WI38 (cell line): ENCODE data around the gene GALNS.

ENCODE experiments used
- H3K4me3 ChIP-seq: 2 replicates; pipeline ENCODE4 v1.5.1; 2011; ENCODE audit warnings: low read depth, mild to moderate bottlenecking, control low read depth, low read length
- TF ChIP-seq, protein P1 (sequence below): IDR thresholded peaks from 2 replicates; pipeline ENCODE4 v1.5.1; 2012; ENCODE audit warnings: low read depth, mild to moderate bottlenecking, control low read depth, low read length

GALNS gene

DNA sequence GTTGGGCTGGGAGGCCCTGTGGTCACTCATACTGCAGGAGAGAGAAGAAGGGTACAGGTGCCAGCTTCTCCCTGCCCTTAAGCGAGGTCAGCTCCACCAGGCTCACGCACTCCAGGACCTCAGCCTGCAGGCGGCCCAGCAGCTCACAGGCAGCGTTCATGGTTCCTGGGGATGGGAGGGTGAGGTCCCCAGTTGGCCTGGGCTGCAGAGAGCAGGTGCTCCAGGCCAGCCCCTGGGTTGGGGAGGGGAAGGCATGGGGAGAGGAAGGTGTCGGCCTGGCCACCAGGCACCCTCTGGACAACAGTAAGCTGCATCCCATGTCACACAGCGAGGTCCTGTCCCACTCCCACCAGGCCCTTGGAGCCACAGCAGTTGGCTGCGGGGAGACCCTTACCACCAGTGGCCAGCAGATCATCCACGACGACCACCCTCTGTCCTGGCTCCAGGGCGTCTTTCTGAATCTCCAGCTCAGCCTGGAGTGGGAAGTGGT lies 47.0 kb downstream of the GALNS start:
- no peak overlapping the region for H3K4me3 ChIP-seq
- TF ChIP-seq, protein P1, sequence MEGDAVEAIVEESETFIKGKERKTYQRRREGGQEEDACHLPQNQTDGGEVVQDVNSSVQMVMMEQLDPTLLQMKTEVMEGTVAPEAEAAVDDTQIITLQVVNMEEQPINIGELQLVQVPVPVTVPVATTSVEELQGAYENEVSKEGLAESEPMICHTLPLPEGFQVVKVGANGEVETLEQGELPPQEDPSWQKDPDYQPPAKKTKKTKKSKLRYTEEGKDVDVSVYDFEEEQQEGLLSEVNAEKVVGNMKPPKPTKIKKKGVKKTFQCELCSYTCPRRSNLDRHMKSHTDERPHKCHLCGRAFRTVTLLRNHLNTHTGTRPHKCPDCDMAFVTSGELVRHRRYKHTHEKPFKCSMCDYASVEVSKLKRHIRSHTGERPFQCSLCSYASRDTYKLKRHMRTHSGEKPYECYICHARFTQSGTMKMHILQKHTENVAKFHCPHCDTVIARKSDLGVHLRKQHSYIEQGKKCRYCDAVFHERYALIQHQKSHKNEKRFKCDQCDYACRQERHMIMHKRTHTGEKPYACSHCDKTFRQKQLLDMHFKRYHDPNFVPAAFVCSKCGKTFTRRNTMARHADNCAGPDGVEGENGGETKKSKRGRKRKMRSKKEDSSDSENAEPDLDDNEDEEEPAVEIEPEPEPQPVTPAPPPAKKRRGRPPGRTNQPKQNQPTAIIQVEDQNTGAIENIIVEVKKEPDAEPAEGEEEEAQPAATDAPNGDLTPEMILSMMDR, result no peak

DNA sequence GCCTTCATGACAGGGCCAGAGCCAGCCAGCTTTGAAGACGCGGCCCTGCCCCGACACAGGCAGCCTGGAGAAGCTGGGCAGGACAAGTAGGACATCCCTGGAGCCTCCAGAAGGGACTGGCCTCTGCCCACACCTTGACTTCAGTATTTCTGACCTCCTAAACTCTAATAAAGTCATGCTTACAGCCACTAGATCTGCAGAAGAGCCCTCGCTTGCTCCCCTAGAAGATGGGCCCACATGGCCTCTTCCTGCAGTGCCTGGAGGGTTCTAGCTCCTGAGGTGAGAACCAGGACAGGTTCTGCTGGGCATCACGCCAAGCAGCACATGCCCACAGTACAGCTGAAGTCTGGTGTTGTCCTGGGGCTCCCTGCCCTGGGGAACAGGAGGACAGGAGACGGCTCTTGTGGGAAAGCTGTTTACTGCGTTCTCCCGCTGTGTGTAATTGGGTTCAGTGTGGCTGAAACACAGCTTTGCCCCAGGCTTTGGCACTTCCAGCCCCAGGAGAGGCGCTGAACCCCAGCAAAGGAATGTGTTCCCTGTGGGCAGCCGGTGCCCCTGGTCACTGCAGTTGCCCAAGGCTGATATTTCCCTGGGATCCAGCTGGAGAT lies 47.6 kb downstream of the GALNS start:
- TF ChIP-seq, protein P1, result no peak
- no peak overlapping the region for H3K4me3 ChIP-seq

DNA sequence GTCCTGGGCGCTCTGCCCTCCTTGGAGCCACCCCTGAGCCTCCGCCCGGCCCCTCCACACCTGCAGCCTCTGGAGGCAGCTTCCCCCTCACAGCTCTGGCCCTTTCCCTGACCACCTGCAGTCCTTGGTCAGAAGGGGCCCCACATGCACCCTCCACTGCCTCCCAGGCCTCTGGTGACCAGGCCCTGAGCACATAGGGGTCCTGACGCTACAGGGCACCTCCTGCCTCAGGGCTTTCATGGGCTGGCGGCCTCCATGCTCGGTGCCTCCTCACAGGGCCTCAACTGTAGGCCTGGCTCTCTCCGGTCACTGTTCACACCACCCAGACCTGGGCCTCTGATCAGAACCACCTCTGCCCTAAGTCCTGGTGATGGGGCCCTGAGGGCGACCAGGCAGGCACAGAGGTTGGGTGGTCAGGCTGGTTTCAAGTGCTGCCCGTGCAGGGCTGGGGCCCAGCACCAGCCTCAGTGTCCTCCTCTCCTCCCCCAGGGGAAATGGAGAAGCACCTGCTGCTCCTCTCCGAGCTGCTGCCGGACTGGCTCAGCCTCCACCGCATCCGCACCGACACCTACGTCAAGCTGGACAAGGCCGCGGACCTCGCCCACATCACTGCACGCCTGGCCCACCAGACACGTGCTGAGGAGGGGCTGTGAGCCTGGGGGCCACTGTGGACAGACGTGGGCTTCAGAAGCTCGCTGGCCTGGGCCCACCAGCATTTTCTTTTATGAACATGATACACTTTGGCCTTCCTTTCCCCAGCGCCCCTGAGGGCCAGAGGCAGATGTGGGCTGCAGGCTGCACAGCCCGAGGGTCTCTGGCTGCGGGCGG lies 48.9 kb downstream of the GALNS start:
- H3K4me3 ChIP-seq, result no peak overlapping the region
- TF ChIP-seq, protein P1, result no peak

DNA sequence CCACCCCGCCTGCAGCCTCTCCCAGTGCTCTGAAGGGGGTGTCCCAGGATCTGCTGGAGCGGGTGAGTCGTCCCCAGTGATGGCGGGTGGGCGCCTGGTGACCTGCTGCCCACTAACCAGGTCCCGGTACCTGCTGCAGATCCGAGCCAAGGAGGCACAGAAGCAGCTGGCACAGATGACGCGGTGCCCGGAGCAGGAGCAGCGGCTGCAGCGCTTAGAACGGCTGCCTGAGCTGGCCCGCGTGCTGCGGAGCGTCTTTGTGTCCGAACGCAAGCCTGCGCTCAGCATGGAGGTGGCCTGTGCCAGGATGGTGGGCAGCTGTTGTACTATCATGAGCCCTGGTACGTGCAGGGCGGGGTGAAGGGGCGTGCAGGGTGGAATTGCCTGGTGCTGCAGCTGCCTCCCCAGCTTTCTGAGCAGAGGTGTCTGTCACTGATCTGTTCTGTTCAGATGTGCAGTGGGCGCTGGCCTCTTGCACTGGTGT lies 49.6 kb downstream of the GALNS start:
- no peak overlapping the region for H3K4me3 ChIP-seq
- TF ChIP-seq, protein P1, result no peak

- TF ChIP-seq, protein P1, result no peak
- no peak overlapping the region for H3K4me3 ChIP-seq
These were observed 50.1 kb downstream of the GALNS start for GRCh38 chr16:88806491-88807111.

DNA sequence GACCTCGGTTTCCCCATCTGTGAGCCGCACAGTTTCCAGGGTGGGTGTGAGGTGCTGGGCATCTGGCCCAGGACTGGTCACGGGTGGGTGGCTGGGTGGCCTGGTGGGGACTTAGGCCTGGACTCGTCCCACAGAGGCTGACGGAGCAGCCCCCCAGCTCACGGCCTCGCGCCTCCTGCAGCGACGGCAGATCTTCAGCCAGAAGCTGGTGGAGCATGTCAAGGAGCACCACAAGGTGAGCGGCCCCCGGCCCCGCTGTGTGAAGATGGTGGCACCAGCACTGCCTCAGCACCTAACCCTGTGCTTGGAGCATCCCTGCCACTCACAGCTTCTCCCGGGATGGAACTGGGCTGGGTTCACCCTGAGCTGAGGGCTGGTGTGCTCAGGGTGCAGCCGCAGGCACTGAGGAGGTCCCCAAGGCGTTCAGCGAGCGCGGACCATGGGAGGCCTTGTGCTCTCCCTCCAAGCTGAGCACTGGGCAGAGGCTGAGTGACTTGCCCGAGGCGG lies 50.8 kb downstream of the GALNS start:
- no peak overlapping the region for H3K4me3 ChIP-seq
- TF ChIP-seq, protein P1, result no peak
